ENCODE results near the gene MGAT3. TPM values are rescaled to one million over a fixed set of nuclear protein-coding genes. Genes with fewer than 3 reads are reported as not detected.

Gene MGAT3
- total and polyA plus RNA-seq, 2 of the 8 experiments (the other 6 are each of a cell fraction or from before 2014, with no cell fraction given), result 4.3 to 9.2 TPM

DNA sequence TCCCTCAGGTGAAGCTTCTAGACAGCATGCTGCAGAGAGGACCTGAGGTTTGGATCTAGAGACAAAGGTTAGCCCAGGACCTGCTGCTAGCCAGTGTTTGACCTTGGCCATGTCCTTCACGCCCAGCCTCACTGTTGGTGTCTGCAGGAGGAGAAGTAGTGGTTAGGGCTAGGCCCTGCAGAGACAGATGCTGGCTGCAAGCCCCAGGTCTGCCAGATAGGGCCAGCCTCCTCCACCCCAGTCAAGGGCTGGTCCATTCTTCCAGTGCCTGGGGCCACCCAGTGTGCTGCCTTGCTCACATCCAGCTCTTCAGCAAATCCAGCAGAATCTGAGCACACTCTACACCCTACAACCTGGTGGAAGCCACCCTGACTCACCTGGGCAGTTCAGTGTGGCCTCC, 23.7 kb downstream of the MGAT3 start (continued):
- TF ChIP-seq, protein P1, sequence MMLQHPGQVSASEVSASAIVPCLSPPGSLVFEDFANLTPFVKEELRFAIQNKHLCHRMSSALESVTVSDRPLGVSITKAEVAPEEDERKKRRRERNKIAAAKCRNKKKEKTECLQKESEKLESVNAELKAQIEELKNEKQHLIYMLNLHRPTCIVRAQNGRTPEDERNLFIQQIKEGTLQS (IDR thresholded peaks at IDR 0.05; ENCODE audit: insufficient read depth, low read depth, low read length), result no peak
- TF ChIP-seq HDAC6 (IDR thresholded peaks at IDR 0.05; ENCODE audit: low read depth, low read length), result no peak
- no peak for TF ChIP-seq NANOG (IDR thresholded peaks at IDR 0.05; ENCODE audit: insufficient read depth, low read depth, low read length, poor library complexity, severe bottlenecking)
- no peak for TF ChIP-seq SP1 (IDR thresholded peaks at IDR 0.05; ENCODE audit: low read depth, low read length)

All from H1 (cell line).